HG02623 (cell line): ENCODE results near the gene ATP8A2.

Source experiments
- ATAC-seq: cut with Tn5 transposase; IDR thresholded peaks from one replicate; pipeline ENCODE4 v1.9.1; 2021; ENCODE audit warnings: moderate library complexity; ENCODE audit not compliant: unreplicated experiment

The ATP8A2 gene

DNA sequence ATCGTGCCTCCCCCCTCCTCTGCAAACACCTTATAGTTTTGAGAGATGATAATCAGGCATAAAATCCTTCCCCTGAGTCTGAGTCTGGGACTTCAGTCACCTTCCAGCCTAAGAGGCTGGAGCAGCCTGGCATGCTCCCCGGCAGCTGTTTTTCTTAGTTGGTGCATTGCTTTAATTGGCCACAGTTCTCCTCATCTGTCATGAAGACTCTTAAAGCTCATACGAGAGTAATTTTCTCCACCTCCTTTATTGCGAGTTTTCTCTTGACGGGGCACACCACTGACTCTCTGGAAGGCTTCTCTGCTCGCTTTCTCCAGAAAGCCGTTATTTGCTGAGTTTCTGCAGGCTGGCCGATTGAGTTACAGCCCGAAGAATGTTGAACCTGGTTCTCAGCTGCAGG is 310.5 kb downstream of the ATP8A2 start:
- ATAC-seq = no peak

- ATAC-seq = no peak
These were observed 311.3 kb downstream of the ATP8A2 start for GRCh38 chr13:25683056-25683455.

GRCh38 chr13:25683662-25684370 is 312.0 kb downstream of the ATP8A2 start:
- ATAC-seq = no peak

- no peak for ATAC-seq
These were observed 312.7 kb downstream of the ATP8A2 start for GRCh38 chr13:25684491-25684890.

DNA sequence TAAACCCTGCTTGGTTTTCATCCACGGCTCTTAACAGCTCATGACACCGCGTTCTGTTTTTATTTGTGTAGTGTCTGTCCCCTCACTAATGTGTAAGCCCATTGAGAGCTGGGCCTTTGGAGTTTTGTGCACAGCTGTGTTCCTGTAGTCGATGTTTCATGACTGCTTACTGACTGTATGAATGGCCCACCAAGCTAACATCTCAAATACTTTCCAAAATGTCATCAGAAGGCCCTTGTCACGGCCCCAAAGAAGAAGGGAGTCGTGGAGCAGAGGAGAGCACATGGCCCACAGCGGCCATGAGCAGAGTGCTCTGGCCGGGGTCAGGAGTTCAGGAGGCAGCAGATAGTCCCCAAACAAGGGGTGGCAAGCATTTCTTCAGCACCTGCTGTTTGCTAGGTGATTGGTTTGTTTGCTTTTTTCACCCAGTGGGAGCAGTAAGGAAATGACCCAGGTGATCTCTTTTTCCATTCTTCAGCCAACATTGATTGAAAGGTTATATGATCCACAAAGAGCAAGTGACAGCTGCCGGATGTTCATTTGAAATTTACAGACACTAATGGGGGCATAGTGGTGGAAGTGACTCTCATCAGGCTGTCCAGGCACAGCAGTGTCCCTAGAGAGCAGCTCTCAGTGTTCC is 315.2 kb downstream of the ATP8A2 start:
- ATAC-seq = no peak

GRCh38 chr13:25687471-25688225 is 315.9 kb downstream of the ATP8A2 start:
- ATAC-seq = no peak

- ATAC-seq = no peak
These were observed 316.8 kb downstream of the ATP8A2 start for GRCh38 chr13:25688536-25688935.

- no peak for ATAC-seq
These were observed 317.8 kb downstream of the ATP8A2 start for GRCh38 chr13:25689539-25689938.

- no peak for ATAC-seq
These were observed 318.8 kb downstream of the ATP8A2 start for GRCh38 chr13:25690582-25690981.

DNA sequence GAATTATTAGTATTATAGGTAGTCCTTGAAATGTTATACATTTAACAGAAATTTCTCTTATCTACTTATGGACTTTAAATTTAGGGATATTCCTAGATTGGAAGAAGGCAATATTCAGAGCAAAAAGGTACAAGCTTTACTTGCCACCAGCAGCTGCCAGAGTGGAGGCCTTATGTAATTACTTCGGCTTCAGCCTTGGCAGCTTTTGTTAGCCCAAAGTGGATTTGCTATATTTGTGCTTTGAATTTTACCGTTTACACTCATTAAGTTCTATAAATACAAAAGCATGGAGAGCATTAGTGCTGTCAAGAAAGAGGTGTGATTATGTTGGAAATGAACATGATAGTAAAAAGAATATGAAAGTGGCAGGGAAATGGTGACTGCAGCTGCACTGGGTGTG is 319.9 kb downstream of the ATP8A2 start:
- no peak for ATAC-seq

DNA sequence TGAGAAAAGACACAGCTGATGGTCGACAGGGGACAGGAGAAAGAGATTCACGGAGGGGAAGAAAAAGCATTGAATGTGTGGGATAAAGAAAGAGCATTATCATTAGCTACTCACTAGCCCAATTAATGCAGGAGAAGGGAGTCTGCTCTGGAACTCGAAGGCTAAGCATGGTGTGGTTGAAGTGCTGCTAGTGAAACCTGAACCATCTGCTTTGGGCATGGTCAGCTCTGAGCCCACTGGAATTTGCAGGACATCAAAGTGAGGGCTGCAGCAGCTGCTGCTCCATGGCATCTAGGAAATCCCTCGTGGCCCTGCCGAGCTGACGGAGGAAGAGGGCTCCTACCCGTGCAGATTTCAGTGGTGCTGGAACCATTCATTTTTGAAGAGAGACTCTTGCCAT is 320.3 kb downstream of the ATP8A2 start:
- ATAC-seq = no peak

- ATAC-seq = no peak
These were observed 327.3 kb downstream of the ATP8A2 start for GRCh38 chr13:25699056-25699455.

- ATAC-seq = no peak
These were observed 327.8 kb downstream of the ATP8A2 start for GRCh38 chr13:25699600-25699999.

DNA sequence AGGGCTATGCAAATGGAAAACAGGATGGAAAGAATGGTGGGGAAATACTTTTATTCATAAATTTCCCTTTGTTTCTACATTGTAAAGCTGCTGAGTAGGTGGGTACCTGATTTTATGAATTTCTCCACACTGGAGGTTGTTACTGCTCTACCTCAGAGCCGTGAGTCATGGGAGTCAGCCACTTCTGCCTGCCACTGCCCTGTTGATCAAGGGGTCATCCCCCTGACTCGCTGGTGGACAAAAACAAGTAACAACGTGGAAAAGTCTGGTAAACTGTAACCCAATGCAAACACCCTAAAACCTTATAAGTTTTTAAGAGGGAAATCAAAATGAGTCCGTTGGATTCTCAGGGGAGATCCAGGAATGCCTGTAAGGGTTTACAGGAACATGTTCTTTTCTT is 329.5 kb downstream of the ATP8A2 start:
- no peak for ATAC-seq

DNA sequence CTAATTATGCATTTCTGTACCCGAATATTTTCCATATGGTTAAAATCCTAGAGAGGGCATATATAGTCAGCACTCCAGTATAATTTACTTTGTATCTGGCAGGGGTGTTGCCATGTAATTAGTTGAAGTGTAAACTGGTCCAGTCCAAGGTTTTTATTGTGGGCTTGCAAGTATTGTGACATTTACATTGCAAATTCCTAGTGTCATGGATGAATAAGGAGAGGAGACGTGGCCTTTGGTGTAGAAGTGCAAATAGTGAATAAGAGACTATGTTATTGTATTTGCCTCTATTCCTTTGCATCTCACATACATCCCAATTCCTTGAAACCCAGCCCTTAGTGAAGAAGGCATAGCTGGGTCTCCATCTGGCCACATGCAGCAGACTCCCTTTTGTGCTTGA is 330.6 kb downstream of the ATP8A2 start:
- ATAC-seq = no peak

DNA sequence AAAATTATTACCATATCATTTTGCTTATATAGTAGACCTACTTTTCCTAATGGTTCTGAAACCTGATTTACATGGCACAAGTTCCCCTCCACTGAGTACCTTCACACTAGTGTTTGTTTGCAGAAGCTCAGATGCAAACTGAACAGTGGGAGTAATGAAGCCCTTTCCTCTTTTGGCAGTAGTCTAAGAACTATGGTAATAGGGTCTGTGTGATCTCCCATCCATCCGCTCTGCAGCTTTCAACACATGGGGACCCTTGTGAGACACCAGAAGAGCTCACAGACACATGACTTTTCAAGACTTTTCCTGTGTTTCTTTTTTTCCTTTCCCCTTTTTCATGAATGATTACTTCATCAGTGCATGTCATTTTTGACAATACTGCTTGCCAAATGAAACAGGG is 336.0 kb downstream of the ATP8A2 start:
- no peak for ATAC-seq

GRCh38 chr13:25708268-25708667 is 336.5 kb downstream of the ATP8A2 start:
- ATAC-seq = no peak

DNA sequence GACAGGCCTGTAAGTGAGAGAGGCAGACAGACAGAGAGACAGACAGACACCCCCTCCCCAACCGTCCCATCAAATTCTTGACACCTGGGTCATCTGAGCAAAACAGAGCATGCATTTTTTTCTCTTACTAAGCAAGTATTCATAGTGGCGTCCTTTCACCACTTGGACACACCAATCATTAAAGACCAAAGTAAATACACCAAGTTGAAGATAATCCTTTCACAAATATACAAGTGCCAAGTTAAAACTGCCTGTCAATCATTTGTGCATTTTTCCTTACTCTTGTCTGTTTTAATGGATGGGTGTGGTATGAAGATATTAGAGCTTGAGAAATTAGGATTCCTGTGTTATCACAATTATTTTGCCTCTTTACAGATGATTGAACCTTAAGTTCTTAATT is 337.3 kb downstream of the ATP8A2 start:
- no peak for ATAC-seq

DNA sequence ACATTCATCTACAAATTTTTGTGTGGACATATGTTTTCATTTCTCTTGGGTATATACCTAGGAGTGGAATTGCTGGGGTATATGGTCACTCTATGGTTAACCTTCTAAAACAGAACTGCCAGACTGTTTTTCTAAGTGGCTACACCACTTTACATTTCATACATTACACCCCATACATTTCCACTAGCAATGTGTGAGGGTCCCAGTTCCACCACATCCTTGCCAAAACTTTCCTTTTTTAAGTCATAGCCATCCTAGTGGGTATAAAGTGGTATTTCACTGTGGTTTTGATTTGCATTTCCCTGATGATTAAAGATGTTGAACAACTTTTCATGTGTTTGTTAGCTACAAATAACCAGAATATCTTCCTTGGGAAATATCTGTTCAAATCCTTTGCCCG is 344.0 kb downstream of the ATP8A2 start:
- no peak for ATAC-seq

GRCh38 chr13:25717666-25718197 is 346.0 kb downstream of the ATP8A2 start:
- no peak for ATAC-seq

DNA sequence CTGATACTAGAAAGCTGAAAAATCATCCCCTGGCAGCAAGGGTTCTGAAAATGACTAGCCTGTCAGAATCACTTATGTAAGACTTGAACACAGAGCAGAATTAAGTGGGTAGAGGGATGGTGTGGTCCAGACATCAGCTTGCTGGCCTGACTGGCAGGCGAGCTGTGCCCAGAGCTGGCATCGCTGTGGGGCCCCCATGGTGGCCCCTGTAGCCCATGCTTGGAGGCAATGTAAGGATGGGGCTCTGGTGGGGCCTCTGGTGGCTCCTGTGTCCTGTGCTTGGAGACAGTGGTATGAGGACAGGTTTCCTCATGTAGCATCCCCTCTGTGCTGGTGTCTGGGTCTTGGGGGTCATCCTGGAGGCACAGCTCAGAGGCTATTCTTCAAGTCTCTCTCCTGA is 347.9 kb downstream of the ATP8A2 start:
- ATAC-seq = no peak

- no peak for ATAC-seq
These were observed 351.1 kb downstream of the ATP8A2 start for GRCh38 chr13:25722893-25723292.
